GM19025 (cell line): ENCODE results near the gene CFAP221.
"Not testable (repeated sequence)": the region's sequence is repeated elsewhere in the genome, so short reads cannot be mapped to it uniquely, and the experiment has no call there.

Experiments
- ATAC-seq: cut with Tn5 transposase; IDR thresholded peaks from one replicate; pipeline ENCODE4 v1.9.1; 2021; ENCODE audit warnings: mild to moderate bottlenecking, low read depth, moderate library complexity; ENCODE audit not compliant: unreplicated experiment

Gene CFAP221

GRCh38 chr2:119583291-119583690 is 39.0 kb downstream of the CFAP221 start:
- no peak for ATAC-seq

- ATAC-seq: no peak
Observed at GRCh38 chr2:119584469-119584868, 40.2 kb downstream of the CFAP221 start.

GRCh38 chr2:119586085-119586484 is 41.8 kb downstream of the CFAP221 start:
- no peak for ATAC-seq

GRCh38 chr2:119590873-119591272 is 46.6 kb downstream of the CFAP221 start:
- ATAC-seq: no peak

- no peak for ATAC-seq
Observed at GRCh38 chr2:119591523-119591922, 47.3 kb downstream of the CFAP221 start.

- no peak for ATAC-seq
Observed at GRCh38 chr2:119592436-119592835, 48.2 kb downstream of the CFAP221 start.

- ATAC-seq: no peak
Observed at GRCh38 chr2:119596638-119597037, 52.4 kb downstream of the CFAP221 start.

GRCh38 chr2:119598596-119599263 is 54.5 kb downstream of the CFAP221 start:
- no peak for ATAC-seq

- no peak for ATAC-seq
Observed at GRCh38 chr2:119599384-119599783, 55.1 kb downstream of the CFAP221 start.

- no peak for ATAC-seq
Observed at GRCh38 chr2:119605096-119605495, 60.8 kb downstream of the CFAP221 start.

- no peak for ATAC-seq
Observed at GRCh38 chr2:119606674-119607073, 62.4 kb downstream of the CFAP221 start.

GRCh38 chr2:119608553-119608952 is 64.3 kb downstream of the CFAP221 start:
- no peak for ATAC-seq

GRCh38 chr2:119609337-119609736 is 65.1 kb downstream of the CFAP221 start:
- no peak for ATAC-seq

GRCh38 chr2:119614140-119614539 is 69.9 kb downstream of the CFAP221 start:
- ATAC-seq: not testable (repeated sequence)

GRCh38 chr2:119616421-119616820 is 72.2 kb downstream of the CFAP221 start:
- no peak for ATAC-seq

- no peak for ATAC-seq
Observed at GRCh38 chr2:119617455-119617854, 73.2 kb downstream of the CFAP221 start.

GRCh38 chr2:119618725-119619124 is 74.5 kb downstream of the CFAP221 start:
- ATAC-seq: not testable (repeated sequence)

GRCh38 chr2:119625226-119625625 is 81.0 kb downstream of the CFAP221 start:
- no peak for ATAC-seq

GRCh38 chr2:119629323-119629825 is 85.1 kb downstream of the CFAP221 start:
- ATAC-seq: no peak

- no peak for ATAC-seq
Observed at GRCh38 chr2:119630121-119630520, 85.9 kb downstream of the CFAP221 start.

- no peak for ATAC-seq
Observed at GRCh38 chr2:119637371-119637770, 93.1 kb downstream of the CFAP221 start.

- no peak for ATAC-seq
Observed at GRCh38 chr2:119638246-119638645, 94.0 kb downstream of the CFAP221 start.
